IMR-90 (cell line): Measurements from ENCODE around the gene CDC42EP3. TPM values are rescaled to one million over a fixed set of nuclear protein-coding genes. Genes with fewer than 3 reads are reported as not detected.

ENCODE experiments used
- ATAC-seq: fragments of 200-7000 bp; cut with Tn5 transposase; 2 replicates; pipeline ENCODE4 v1.9.1; 2020; ENCODE audit warnings: low read depth, mild to moderate bottlenecking, moderate library complexity
- BruUV-seq: library from RNA; stranded (reverse); fragments of 400-500 nt; replicated peaks from 2 replicates; lab custom pipeline; 2021; lab: Mats Ljungman, UMichigan
- CTCF ChIA-PET: fragments of 300-600 bp; formaldehyde crosslinking; extraction: SDS; loops from one replicate; lab custom pipeline; 2021; ENCODE audit warnings: antibody characterized with exemption; lab: Yijun Ruan, JAX
- POLR2A ChIA-PET: fragments of 300-600 bp; sonication (Branson Sonifier 250); formaldehyde crosslinking; loops from one replicate; lab custom pipeline; 2022; ENCODE audit warnings: antibody characterized with exemption; ENCODE audit not compliant: unreplicated experiment; lab: Charles Lee
- DNase-seq: peaks from one replicate; pipeline ENCODE4 v3.0.0; 2013
- H2AFZ ChIP-seq: replicated peaks from 2 replicates; pipeline ENCODE3; 2013; ENCODE audit warnings: low read length, mild to moderate bottlenecking; ENCODE audit not compliant: poor library complexity
- H2AK5ac ChIP-seq: 2 replicates; pipeline ENCODE4 v1.6.1; 2013; ENCODE audit warnings: low read depth, low read length, inconsistent platforms
- H2AK9ac ChIP-seq: replicated peaks from 2 replicates; pipeline ENCODE3; 2013; ENCODE audit warnings: mild to moderate bottlenecking, low read depth, low read length, moderate library complexity; ENCODE audit not compliant: poor library complexity
- H2BK120ac ChIP-seq: 2 replicates; pipeline ENCODE4 v1.6.1; 2013; ENCODE audit warnings: low read depth, low read length, inconsistent platforms
- H2BK15ac ChIP-seq: 3 replicates; pipeline ENCODE4 v1.6.1; 2013; ENCODE audit warnings: low read depth, low read length, inconsistent platforms
- H2BK20ac ChIP-seq: 2 replicates; pipeline ENCODE4 v1.6.1; 2013; ENCODE audit warnings: low read depth, mild to moderate bottlenecking, inconsistent platforms, low read length, moderate library complexity
- H2BK5ac ChIP-seq: 2 replicates; pipeline ENCODE4 v1.6.1; 2013; ENCODE audit warnings: mild to moderate bottlenecking, low read depth, low read length, inconsistent platforms; ENCODE audit not compliant: poor library complexity, severe bottlenecking
- H3K14ac ChIP-seq: replicated peaks from 2 replicates; pipeline ENCODE4 v1.6.1; 2013; ENCODE audit warnings: low read depth, low read length, inconsistent platforms
- H3K18ac ChIP-seq: 2 replicates; pipeline ENCODE4 v1.6.1; 2013; ENCODE audit warnings: low read depth, low read length, control low read depth
- H3K23ac ChIP-seq: 2 replicates; pipeline ENCODE4 v1.6.1; 2013; ENCODE audit warnings: low read depth, low read length, inconsistent platforms
- H3K27ac ChIP-seq: 2 replicates; pipeline ENCODE4 v1.5.1; 2013; ENCODE audit warnings: mild to moderate bottlenecking, control low read depth, low read length; ENCODE audit not compliant: insufficient read depth
- H3K27me3 ChIP-seq: 2 replicates; pipeline ENCODE4 v1.6.1; 2013; ENCODE audit warnings: low read length; ENCODE audit not compliant: control insufficient read depth, insufficient read depth
- H3K36me3 ChIP-seq: 2 replicates; pipeline ENCODE4 v1.6.1; 2013; ENCODE audit warnings: low read length, mixed read lengths; ENCODE audit not compliant: control insufficient read depth, insufficient read depth
- H3K4ac ChIP-seq: 2 replicates; pipeline ENCODE4 v1.6.1; 2013; ENCODE audit warnings: low read depth, low read length, inconsistent platforms
- H3K4me1 ChIP-seq: 2 replicates; pipeline ENCODE4 v1.6.1; 2013; ENCODE audit warnings: low read length, mixed read lengths; ENCODE audit not compliant: control insufficient read depth, insufficient read depth
- H3K4me2 ChIP-seq: 2 replicates; pipeline ENCODE4 v1.6.1; 2013; ENCODE audit warnings: low read depth, mild to moderate bottlenecking, control low read depth, low read length, moderate library complexity
- H3K4me3 ChIP-seq: 2 replicates; pipeline ENCODE4 v1.5.1; 2013; ENCODE audit warnings: low read depth, mild to moderate bottlenecking, control low read depth, low read length, moderate library complexity; ENCODE audit not compliant: insufficient read depth
- H3K56ac ChIP-seq: 2 replicates; pipeline ENCODE4 v1.6.1; 2013; ENCODE audit warnings: low read length, inconsistent platforms; ENCODE audit not compliant: insufficient read depth; ENCODE audit errors: extremely low read depth
- H3K79me1 ChIP-seq, 2 experiments: 2 replicates each; pipeline ENCODE4 v1.6.1; 2013; ENCODE audit warnings: low read length in 2 of 2, inconsistent platforms in 1 of 2, low read depth in 1 of 2
- H3K9ac ChIP-seq: 2 replicates; pipeline ENCODE4 v1.6.1; 2013; ENCODE audit warnings: low read depth, low read length, control low read depth
- H3K9me1 ChIP-seq: 2 replicates; pipeline ENCODE4 v1.6.1; 2013; ENCODE audit warnings: low read length, inconsistent platforms; ENCODE audit not compliant: insufficient read depth
- H3K9me3 ChIP-seq: 2 replicates; pipeline ENCODE4 v1.6.1; 2013; ENCODE audit warnings: low read length; ENCODE audit not compliant: control insufficient read depth, insufficient read depth
- H4K20me1 ChIP-seq: 2 replicates; pipeline ENCODE4 v1.6.1; 2013; ENCODE audit warnings: low read length, inconsistent platforms; ENCODE audit not compliant: insufficient read depth
- H4K5ac ChIP-seq: 2 replicates; pipeline ENCODE4 v1.6.1; 2013; ENCODE audit warnings: mild to moderate bottlenecking, low read depth, low read length, control low read depth
- H4K8ac ChIP-seq, 2 experiments: 2 replicates each; pipeline ENCODE4 v1.6.1; 2013; ENCODE audit warnings: low read depth in 2 of 2, low read length in 2 of 2, control low read depth in 1 of 2, inconsistent platforms in 1 of 2
- H4K91ac ChIP-seq: 2 replicates; pipeline ENCODE4 v1.6.1; 2013; ENCODE audit warnings: low read depth, low read length, inconsistent platforms; ENCODE audit not compliant: insufficient read depth
- BHLHE40 ChIP-seq: fragments of 150-350 bp; IDR thresholded peaks from 2 replicates; pipeline ENCODE4 v1.6.1; 2016; ENCODE audit warnings: mild to moderate bottlenecking, low read depth, low read length
- CEBPB ChIP-seq: IDR thresholded peaks from 2 replicates; pipeline ENCODE4 v1.6.1; 2012; ENCODE audit warnings: low read depth, low read length, improper control_type of control experiment
- CHD1 ChIP-seq: IDR thresholded peaks from 2 replicates; pipeline ENCODE4 v1.6.1; 2012; ENCODE audit warnings: low read depth, low read length, improper control_type of control experiment
- CTCF ChIP-seq: conservative IDR thresholded peaks from 2 replicates; pipeline ENCODE4 v1.5.1; 2012; ENCODE audit warnings: mild to moderate bottlenecking, low read depth, low read length, improper control_type of control experiment
- FOS ChIP-seq: fragments of 150-350 bp; IDR thresholded peaks from 2 replicates; pipeline ENCODE4 v1.6.1; 2016; ENCODE audit warnings: low read depth, low read length
- MAFK ChIP-seq: IDR thresholded peaks from 2 replicates; pipeline ENCODE4 v1.6.1; 2012; ENCODE audit warnings: low read depth, low read length, improper control_type of control experiment
- MAZ ChIP-seq: IDR thresholded peaks from 2 replicates; pipeline ENCODE4 v1.6.1; 2012; ENCODE audit warnings: low read depth, mild to moderate bottlenecking, low read length, improper control_type of control experiment, moderate library complexity, borderline replicate concordance
- MXI1 ChIP-seq: IDR thresholded peaks from 2 replicates; pipeline ENCODE4 v1.6.1; 2012; ENCODE audit warnings: low read depth, mild to moderate bottlenecking, low read length, moderate library complexity, borderline replicate concordance
- NFE2L2 ChIP-seq: fragments of 150-350 bp; IDR thresholded peaks from 2 replicates; pipeline ENCODE4 v1.6.1; 2016; ENCODE audit warnings: low read depth, mild to moderate bottlenecking, low read length
- POLR2A ChIP-seq: IDR thresholded peaks from 2 replicates; pipeline ENCODE4 v1.6.1; 2012; ENCODE audit warnings: mild to moderate bottlenecking, low read depth, low read length
- RAD21 ChIP-seq: IDR thresholded peaks from 2 replicates; pipeline ENCODE4 v1.6.1; 2012; ENCODE audit warnings: low read length, improper control_type of control experiment
- RCOR1 ChIP-seq: IDR thresholded peaks from 2 replicates; pipeline ENCODE4 v1.6.1; 2012; ENCODE audit warnings: mild to moderate bottlenecking, low read length, improper control_type of control experiment; ENCODE audit not compliant: insufficient replicate concordance
- RFX5 ChIP-seq: IDR thresholded peaks from 2 replicates; pipeline ENCODE4 v1.8.0; 2012; ENCODE audit warnings: low read depth, mild to moderate bottlenecking, low read length, moderate library complexity
- SMC3 ChIP-seq: fragments of 150-350 bp; IDR thresholded peaks from 2 replicates; pipeline ENCODE4 v1.6.1; 2016; ENCODE audit warnings: low read depth, mild to moderate bottlenecking, antibody characterized with exemption, low read length, moderate library complexity
- WGBS, 2 experiments: methylation state at CpG; one replicate each; pipeline versions ENCODE4 v1.1.5 to v1.1.7; 2013; ENCODE audit warnings: missing lambda C conversion rate in 2 of 2; ENCODE audit not compliant: insufficient read length in 1 of 2; ENCODE audit errors: extremely low coverage in 2 of 2; 5-methylcytosine and 5-hydroxymethylcytosine counted together
- dilution Hi-C: fragments of 300-500 bp; cut with HindIII; formaldehyde crosslinking; loops from one replicate; pipeline ENCODE4 v1.14.3; 2018; ENCODE audit warnings: low sequenced_read_pairs; ENCODE audit not compliant: unreplicated experiment
- in situ Hi-C: fragments of 300-500 bp; cut with MboI; formaldehyde crosslinking; loops from 3 replicates; pipeline ENCODE4 v1.14.3; 2019; ENCODE audit warnings: low sequenced_read_pairs, inconsistent platforms, mixed read lengths
- intact Hi-C: fragments of 100-400 bp; cut with micrococcal nuclease; formaldehyde crosslinking; loops from 2 replicates; pipeline ENCODE4 v1.10.0; 2022
- polyA plus RNA-seq, 3 experiments: library from polyadenylated mRNA; depleted of rRNA; stranded (reverse); fragments of >200 nt; gene quantifications; 2 replicates each; pipeline ENCODE4 v1.2.3, GENCODE V29; 2012; ENCODE audit warnings: low replicate concordance in 1 of 3
- total RNA-seq: library from RNA; depleted of rRNA; stranded (reverse); fragments of >200 nt; gene quantifications from 2 replicates; pipeline ENCODE4 v1.2.3, GENCODE V29; 2012
- TF ChIP-seq, protein P1 (sequence below): fragments of 150-350 bp; IDR thresholded peaks from 2 replicates; pipeline ENCODE4 v1.6.1; 2017; ENCODE audit warnings: mild to moderate bottlenecking, antibody characterized with exemption, low read length, low read depth
- TF ChIP-seq, protein P2 (sequence below): fragments of 150-350 bp; IDR thresholded peaks from 2 replicates; pipeline ENCODE4 v1.6.1; 2016; ENCODE audit warnings: low read depth, mild to moderate bottlenecking, low read length, moderate library complexity, borderline replicate concordance

Gene CDC42EP3
- total and polyA plus RNA-seq, 2 of the 4 experiments (the other 2 are of a cell fraction), result 167 to 193 TPM

DNA sequence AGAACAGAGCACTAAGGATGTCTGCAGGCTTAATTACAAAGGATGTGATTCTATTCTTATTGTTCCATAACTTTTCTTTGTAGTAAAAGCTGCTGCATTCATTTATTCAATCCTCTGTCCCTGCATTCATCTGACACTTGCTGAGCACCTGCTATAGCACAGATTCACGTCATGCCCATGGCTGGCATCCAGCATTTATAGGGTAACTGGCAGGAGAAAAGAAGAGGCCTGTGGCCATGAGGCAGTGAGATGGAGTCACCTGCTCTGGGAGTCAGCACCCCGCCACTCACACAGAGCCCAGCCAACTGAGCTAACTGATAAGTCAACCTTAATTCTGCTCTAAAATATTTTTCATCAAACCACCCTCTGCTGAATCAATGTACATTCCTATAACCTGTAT lies 18.3 kb upstream of the CDC42EP3 start:
- Histone ChIP-seq H3K18ac (peak overlapping the region; percentile 99), H3K4ac (peak overlapping the region; percentile 95), H3K79me1 (peaks cover 7 to 17% of the 10 kb centered on the region in 2 experiments; a peak in 3 of 4 replicates), H2AK9ac (peak overlapping the region; percentile 59), H3K27ac (peak overlapping the region; percentile 86), H3K4me1 (peaks cover 19% of the 10 kb centered on the region), H3K4me2 (peak overlapping the region; percentile 63), H4K8ac (peak overlapping the region; percentile 80 to 93), H3K9ac (peak overlapping the region; percentile 72), H4K5ac (peak overlapping the region; percentile 96), H3K9me1 (peaks cover 14% of the 10 kb centered on the region), H4K91ac (peak overlapping the region; percentile 98), H2AFZ (no peak overlapping the region), H3K4me3 (no peak overlapping the region), H3K23ac (peak overlapping the region; percentile 93), H3K36me3 (no peaks in the 10 kb centered on the region), H2BK20ac (peak overlapping the region; percentile 98), H2AK5ac (peak overlapping the region; percentile 97), H3K56ac (peak overlapping the region; percentile 97), H4K20me1 (no peaks in the 10 kb centered on the region), H3K9me3 (no peaks in the 10 kb centered on the region), H3K27me3 (no peaks in the 10 kb centered on the region), H2BK15ac (peak overlapping the region; percentile 99), H3K14ac (peak overlapping the region; percentile 99), H2BK120ac (peak overlapping the region; percentile 99), H2BK5ac (peak overlapping the region; percentile 99)
- DNase-seq, result peak; percentile 54
- intact Hi-C loops, result no loop called here
- in situ Hi-C loops, result no loop called here
- ATAC-seq, result no peak
- ChIA-PET CTCF (interaction anchor here (0.8 kb wide), 1 partner anchor 82 kb away, joined by 3 read pairs; no protein-coding TSS in a partner anchor), POLR2A (interaction anchor here (1.0 kb wide), 1 partner anchor 92 kb away, joined by 5 read pairs; no protein-coding TSS in a partner anchor)
- dilution Hi-C loops, result no loop called here
- no TSS peak for BruUV-seq
- WGBS, 2 experiments, result no CpG with 5 or more reads among the region's 2 CpGs
- TF ChIP-seq RFX5 (no peak), RAD21 (no peak), CHD1 (no peak), MAFK (no peak), POLR2A (no peak), CTCF (no peak), FOS (no peak), MAZ (no peak), RCOR1 (no peak), NFE2L2 (no peak), MXI1 (no peak), BHLHE40 (no peak), SMC3 (no peak), CEBPB (no peak)
- TF ChIP-seq, protein P1, sequence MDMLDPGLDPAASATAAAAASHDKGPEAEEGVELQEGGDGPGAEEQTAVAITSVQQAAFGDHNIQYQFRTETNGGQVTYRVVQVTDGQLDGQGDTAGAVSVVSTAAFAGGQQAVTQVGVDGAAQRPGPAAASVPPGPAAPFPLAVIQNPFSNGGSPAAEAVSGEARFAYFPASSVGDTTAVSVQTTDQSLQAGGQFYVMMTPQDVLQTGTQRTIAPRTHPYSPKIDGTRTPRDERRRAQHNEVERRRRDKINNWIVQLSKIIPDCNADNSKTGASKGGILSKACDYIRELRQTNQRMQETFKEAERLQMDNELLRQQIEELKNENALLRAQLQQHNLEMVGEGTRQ, result no peak
- TF ChIP-seq, protein P2, sequence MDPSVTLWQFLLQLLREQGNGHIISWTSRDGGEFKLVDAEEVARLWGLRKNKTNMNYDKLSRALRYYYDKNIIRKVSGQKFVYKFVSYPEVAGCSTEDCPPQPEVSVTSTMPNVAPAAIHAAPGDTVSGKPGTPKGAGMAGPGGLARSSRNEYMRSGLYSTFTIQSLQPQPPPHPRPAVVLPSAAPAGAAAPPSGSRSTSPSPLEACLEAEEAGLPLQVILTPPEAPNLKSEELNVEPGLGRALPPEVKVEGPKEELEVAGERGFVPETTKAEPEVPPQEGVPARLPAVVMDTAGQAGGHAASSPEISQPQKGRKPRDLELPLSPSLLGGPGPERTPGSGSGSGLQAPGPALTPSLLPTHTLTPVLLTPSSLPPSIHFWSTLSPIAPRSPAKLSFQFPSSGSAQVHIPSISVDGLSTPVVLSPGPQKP, result no peak
